A549 (cell line): ENCODE data around the gene LY86.

Experiments used
- CTCF ChIP-seq: fragments of >200 bp; sonication (Bioruptor Twin); formaldehyde crosslinking; IDR thresholded peaks from 3 replicates; pipeline ENCODE4 v1.5.1; 2016
- EP300 ChIP-seq, 2 experiments: fragments of >200 bp; sonication (Bioruptor Twin); formaldehyde crosslinking; IDR thresholded peaks; 2 replicates in 1 of 2; 3 replicates in 1 of 2; pipeline ENCODE4 v1.6.1; 2016 to 2017
- ESRRA ChIP-seq: fragments of 150-350 bp; IDR thresholded peaks from 2 replicates; pipeline ENCODE4 v1.6.1; 2014; ENCODE audit warnings: mild to moderate bottlenecking, low read length, borderline replicate concordance
- GATA3 ChIP-seq: IDR thresholded peaks from 2 replicates; pipeline ENCODE4 v1.6.1; 2012; ENCODE audit warnings: borderline replicate concordance
- HDAC2 ChIP-seq: fragments of 200-600 bp; sonication (generic); IDR thresholded peaks from 2 replicates; pipeline ENCODE4 v1.6.1; 2016
- HMGXB4 ChIP-seq: fragments of 250-450 bp; sonication (Bioruptor Pico); IDR thresholded peaks from 2 replicates; pipeline ENCODE4 v1.5.0; 2021; ENCODE audit warnings: mild to moderate bottlenecking, moderate library complexity, borderline replicate concordance
- PHF8 ChIP-seq: fragments of 200-600 bp; sonication (generic); IDR thresholded peaks from 2 replicates; pipeline ENCODE4 v1.6.1; 2016; ENCODE audit warnings: low read depth, mild to moderate bottlenecking, antibody characterized with exemption, moderate library complexity, borderline replicate concordance
- POLR2A ChIP-seq: IDR thresholded peaks from 2 replicates; pipeline ENCODE4 v1.6.1; 2012; ENCODE audit warnings: mild to moderate bottlenecking, low read length
- REST ChIP-seq: fragments of 200-600 bp; sonication (generic); IDR thresholded peaks from 2 replicates; pipeline ENCODE4 v1.6.1; 2016; ENCODE audit warnings: antibody characterized with exemption, mild to moderate bottlenecking, moderate library complexity
- ZSCAN20 ChIP-seq: fragments of 250-450 bp; sonication (Bioruptor Pico); IDR thresholded peaks from 2 replicates; pipeline ENCODE4 v1.8.0; 2022; ENCODE audit warnings: mild to moderate bottlenecking, moderate library complexity

GRCh38 chr6:6689400-6690143 lies 101.1 kb downstream of the LY86 start:
- no peak for TF ChIP-seq ZSCAN20 (CRISPR knock-in tag)
- TF ChIP-seq ESRRA, result no peak
- no peak for TF ChIP-seq POLR2A
- TF ChIP-seq HDAC2, result no peak
- no peak for TF ChIP-seq EP300 (IDR thresholded peaks at IDR 0.05)
- TF ChIP-seq CTCF, result no peak
- no peak for TF ChIP-seq REST
- no peak for TF ChIP-seq PHF8
- no peak for TF ChIP-seq GATA3
- no peak for TF ChIP-seq HMGXB4 (CRISPR knock-in tag)
